Esophagus (tissue), 2 donors: Measurements from ENCODE around the gene ADCYAP1. TPM values are rescaled to one million over a fixed set of nuclear protein-coding genes. Genes with fewer than 3 reads are reported as not detected.
"Not testable (repeated sequence)": the region's sequence is repeated elsewhere in the genome, so short reads cannot be mapped to it uniquely, and the experiment has no call there.

ENCODE experiments used
- H3K27ac ChIP-seq, 2 donors: one replicate each; pipeline ENCODE4 v1.5.1; 2013; ENCODE audit warnings: low read depth in 2 of 2, mild to moderate bottlenecking in 2 of 2, inconsistent platforms in 1 of 2, low read length in 1 of 2, moderate library complexity in 1 of 2
- H3K27me3 ChIP-seq, 2 donors: one replicate each; pipeline ENCODE4 v1.6.1; 2013; ENCODE audit warnings: low read length in 2 of 2, control low read depth in 1 of 2, mild to moderate bottlenecking in 1 of 2; ENCODE audit not compliant: insufficient read depth in 2 of 2, control insufficient read depth in 1 of 2
- H3K36me3 ChIP-seq, 2 donors: one replicate each; pipeline ENCODE4 v1.6.1; 2013; ENCODE audit warnings: low read length in 1 of 2; ENCODE audit not compliant: control insufficient read depth in 2 of 2, insufficient read depth in 2 of 2
- H3K4me1 ChIP-seq, 2 donors: one replicate each; pipeline ENCODE4 v1.6.1; 2013; ENCODE audit warnings: low read length in 1 of 2; ENCODE audit not compliant: control insufficient read depth in 2 of 2, insufficient read depth in 2 of 2
- H3K4me3 ChIP-seq, 2 donors: one replicate each; pipeline ENCODE4 v1.5.1; 2013; ENCODE audit warnings: low read length in 2 of 2, mild to moderate bottlenecking in 2 of 2, low read depth in 1 of 2, moderate library complexity in 1 of 2
- H3K9me3 ChIP-seq, 2 donors: one replicate each; pipeline ENCODE4 v1.6.1; 2013; ENCODE audit warnings: mild to moderate bottlenecking in 2 of 2, low read depth in 1 of 2, low read length in 1 of 2, moderate library complexity in 1 of 2; ENCODE audit not compliant: control insufficient read depth in 2 of 2, insufficient read depth in 1 of 2
- WGBS, 2 donors: extraction: QIAGEN DNeasy Blood & Tissue Kit; methylation state at CpG; one replicate each; pipeline ENCODE4 v1.1.7; 2013; 5-methylcytosine and 5-hydroxymethylcytosine counted together
- polyA plus RNA-seq, 2 donors: library from polyadenylated mRNA; stranded (reverse); fragments of 200-250 nt; gene quantifications; one replicate each; pipeline ENCODE4 v1.2.3, GENCODE V29; 2013
- donor health status: healthy with polysubstance abuse.
- donor health status: Bipolar disorder and iron deficiency.

The ADCYAP1 gene
- under 1 TPM in 1 of 2 donors, not detected in 1; 0.14 TPM for polyA plus RNA-seq

- Histone ChIP-seq H3K27me3 (peaks cover 3 to 30% of the 10 kb centered on the region in 2 donors), H3K4me1 (peaks cover 14 to 16% of the 10 kb centered on the region in 2 donors), H3K27ac (no peak within 1 kb of the TSS), H3K9me3 (peaks cover 0 to 11% of the 10 kb centered on the region in 2 donors), H3K4me3 (no peak within 1 kb of the TSS), H3K36me3 (no peaks in the 10 kb centered on the region)
- WGBS, 2 donors = 7 to 8% methylated on average over 50 to 51 of the region's 51 CpGs
Observed at GRCh38 chr18:904218-905090, at the start of gene ADCYAP1. TSS of gene ADCYAP1 (plus strand) at chr18:904871. CDS start at chr18:905387, 516 bp downstream.

DNA sequence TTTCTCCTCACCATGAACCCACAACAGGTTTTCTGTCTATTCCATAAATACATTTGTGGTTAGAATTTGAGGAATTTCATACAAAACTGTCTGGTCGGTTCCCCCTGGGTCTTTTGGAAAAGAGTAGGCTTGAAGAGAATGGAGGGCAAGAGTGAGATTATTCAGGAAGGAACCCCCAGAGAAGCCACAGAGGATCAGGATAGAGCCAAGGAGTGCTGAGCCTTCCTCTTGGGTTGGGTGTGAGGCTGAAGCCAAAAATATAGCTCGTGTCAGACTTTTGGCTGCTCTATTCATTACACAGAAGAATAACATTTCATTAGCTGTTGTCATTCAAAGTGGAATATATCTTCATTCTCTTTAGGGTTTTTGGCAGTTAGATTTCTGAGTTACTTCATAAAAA, 46.7 kb upstream of the ADCYAP1 start:
- Histone ChIP-seq H3K4me1 (no peaks in the 10 kb centered on the region), H3K27me3 (no peaks in the 10 kb centered on the region), H3K9me3 (no peaks in the 10 kb centered on the region), H3K27ac (no peak overlapping the region), H3K4me3 (no peak overlapping the region), H3K36me3 (no peaks in the 10 kb centered on the region)
- 43 to 49% methylated on average over 2 of the region's 2 CpGs for WGBS, 2 donors

- no peaks in the 10 kb centered on the region for H3K27me3 ChIP-seq
- H3K36me3 ChIP-seq = no peaks in the 10 kb centered on the region
- WGBS, 2 donors = 1 to 2% methylated on average over 15 of the region's 15 CpGs
- no peak overlapping the region for H3K4me3 ChIP-seq
- H3K9me3 ChIP-seq = no peaks in the 10 kb centered on the region
- H3K27ac ChIP-seq = no peak overlapping the region
- H3K4me1 ChIP-seq = no peaks in the 10 kb centered on the region
Observed at GRCh38 chr18:864872-865273, 39.8 kb upstream of the ADCYAP1 start.

DNA sequence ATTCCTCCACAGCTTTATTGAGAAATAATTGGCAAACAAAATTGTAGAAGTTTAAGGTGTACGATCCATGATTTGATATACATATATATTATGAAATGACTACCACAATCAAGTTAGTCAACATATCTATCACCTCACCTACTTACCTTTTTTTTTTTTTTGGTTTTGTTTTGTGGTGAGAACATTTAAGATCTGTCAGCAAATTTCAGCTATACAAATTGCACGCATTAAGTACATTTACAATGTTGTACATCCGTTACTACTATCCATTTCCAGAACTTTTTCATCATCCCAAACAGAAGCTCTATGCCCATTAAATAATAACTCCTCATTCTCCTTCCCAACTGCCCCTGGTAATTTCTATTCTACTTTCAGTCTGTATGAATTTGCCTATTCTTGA, 37.4 kb upstream of the ADCYAP1 start:
- Histone ChIP-seq H3K27ac (no peak overlapping the region), H3K4me3 (no peak overlapping the region), H3K27me3 (no peaks in the 10 kb centered on the region), H3K4me1 (no peaks in the 10 kb centered on the region), H3K36me3 (no peaks in the 10 kb centered on the region), H3K9me3 (no peaks in the 10 kb centered on the region)
- 89 to 90% methylated on average over 3 of the region's 3 CpGs for WGBS, 2 donors

GRCh38 chr18:873426-873825, 31.2 kb upstream of the ADCYAP1 start:
- H3K9me3 ChIP-seq, H3K4me1 ChIP-seq, H3K27ac ChIP-seq, H3K4me3 ChIP-seq, H3K27me3 ChIP-seq, H3K36me3 ChIP-seq: not testable (repeated sequence)
- 87 to 88% methylated on average over 3 of the region's 3 CpGs for WGBS, 2 donors

DNA sequence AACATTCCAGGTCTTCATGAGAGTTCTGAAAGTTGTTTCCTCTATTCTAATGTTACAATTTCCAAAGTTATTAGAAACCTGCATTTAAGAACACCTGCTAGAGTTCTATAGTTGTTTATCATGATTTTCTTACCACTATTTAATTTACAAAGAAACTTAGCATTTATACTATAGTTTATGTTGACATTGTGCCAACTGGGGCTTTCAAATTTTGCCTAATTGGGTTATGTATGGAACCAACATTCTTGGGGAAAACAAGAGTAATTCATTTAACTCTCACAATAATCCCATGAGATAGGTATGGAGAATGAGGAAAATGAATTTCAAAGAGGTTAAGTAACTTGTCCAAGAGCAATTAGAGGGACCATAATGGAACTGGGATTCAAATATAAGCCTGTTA, 28.8 kb upstream of the ADCYAP1 start:
- peaks cover 0 to 2% of the 10 kb centered on the region in 2 donors for H3K9me3 ChIP-seq
- H3K36me3 ChIP-seq = no peaks in the 10 kb centered on the region
- no peaks in the 10 kb centered on the region for H3K4me1 ChIP-seq
- no peaks in the 10 kb centered on the region for H3K27me3 ChIP-seq
- H3K4me3 ChIP-seq = no peak overlapping the region
- H3K27ac ChIP-seq = no peak overlapping the region

- WGBS, 2 donors = 90 to 94% methylated on average over 6 of the region's 6 CpGs
- no peaks in the 10 kb centered on the region for H3K27me3 ChIP-seq
Observed at GRCh38 chr18:877238-877637, 27.4 kb upstream of the ADCYAP1 start.

GRCh38 chr18:886076-886475, 18.6 kb upstream of the ADCYAP1 start:
- no peak overlapping the region for H3K4me3 ChIP-seq
- no peaks in the 10 kb centered on the region for H3K4me1 ChIP-seq
- H3K36me3 ChIP-seq = no peaks in the 10 kb centered on the region
- peaks cover 0 to 2% of the 10 kb centered on the region in 2 donors for H3K9me3 ChIP-seq
- WGBS, 2 donors = 81 to 86% methylated on average over 1 of the region's 1 CpG
- no peak overlapping the region for H3K27ac ChIP-seq
- H3K27me3 ChIP-seq = no peaks in the 10 kb centered on the region

More at GRCh38 chr18:877238-877637, 27.4 kb upstream of the ADCYAP1 start:
- no peak overlapping the region for H3K27ac ChIP-seq
- peaks cover 0 to 2% of the 10 kb centered on the region in 2 donors for H3K9me3 ChIP-seq
- no peaks in the 10 kb centered on the region for H3K4me1 ChIP-seq
- no peak overlapping the region for H3K4me3 ChIP-seq
- H3K36me3 ChIP-seq = no peaks in the 10 kb centered on the region

GRCh38 chr18:887716-888115, 17.0 kb upstream of the ADCYAP1 start:
- WGBS, 2 donors = 29 to 31% methylated on average over 2 of the region's 2 CpGs
- H3K4me1 ChIP-seq = no peaks in the 10 kb centered on the region
- no peak overlapping the region for H3K27ac ChIP-seq
- H3K4me3 ChIP-seq = no peak overlapping the region
- no peaks in the 10 kb centered on the region for H3K27me3 ChIP-seq
- no peaks in the 10 kb centered on the region for H3K36me3 ChIP-seq
- H3K9me3 ChIP-seq = peaks cover 0 to 2% of the 10 kb centered on the region in 2 donors

DNA sequence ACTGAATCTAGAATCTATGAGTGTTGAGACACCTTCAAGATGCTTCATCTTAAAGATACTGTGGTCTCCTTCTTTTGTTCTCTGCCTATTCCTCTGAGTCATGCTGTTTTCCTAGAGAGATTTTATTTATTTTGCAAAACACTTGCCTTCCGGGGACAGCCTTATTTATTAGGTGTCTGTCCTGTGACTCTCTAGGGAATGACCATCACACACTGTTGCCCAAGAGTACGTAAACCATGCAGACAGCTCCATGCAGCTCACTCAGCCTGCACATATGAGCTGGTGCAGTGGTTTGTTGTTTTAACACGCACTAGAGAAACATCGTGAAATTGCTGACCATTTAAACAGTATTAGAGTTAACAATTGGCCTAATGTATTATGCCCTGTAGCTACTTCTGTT, 12.4 kb upstream of the ADCYAP1 start:
- H3K4me3 ChIP-seq = no peak overlapping the region
- H3K4me1 ChIP-seq = no peaks in the 10 kb centered on the region
- H3K36me3 ChIP-seq = no peaks in the 10 kb centered on the region
- WGBS, 2 donors = 60 to 61% methylated on average over 4 of the region's 4 CpGs
- no peaks in the 10 kb centered on the region for H3K27me3 ChIP-seq
- no peaks in the 10 kb centered on the region for H3K9me3 ChIP-seq
- no peak overlapping the region for H3K27ac ChIP-seq
